ENCODE measurements around the gene OR51G1.

Gene OR51G1

GRCh38 chr11:4881860-4882500 is 42.2 kb downstream of the OR51G1 start, which contains the start of gene OR51T1:
Gene OR51T1 (plus strand): TSS chr11:4881900. CDS start chr11:4881900, 0 bp downstream.
- no peaks in the 10 kb centered on the region for H3K36me3 ChIP-seq (ENCODE audit: low read depth)
- H3K4me1 ChIP-seq (ENCODE audit: insufficient read depth, poor library complexity, severe bottlenecking): no peaks in the 10 kb centered on the region
- H3K27me3 ChIP-seq (ENCODE audit: insufficient read depth, poor library complexity, severe bottlenecking): no peaks in the 10 kb centered on the region
- no peak for DNase-seq (ENCODE audit: low spot score)
- no peak within 1 kb of the TSS for H3K4me3 ChIP-seq (ENCODE audit: severe bottlenecking)
- no peak for TF ChIP-seq CTCF (IDR thresholded peaks at IDR 0.05; ENCODE audit: poor library complexity, severe bottlenecking)
- ATAC-seq (ENCODE audit: low read depth): no peak
- peaks cover 2% of the 10 kb centered on the region for H3K9me3 ChIP-seq (ENCODE audit: severe bottlenecking)
- no peak within 1 kb of the TSS for H3K27ac ChIP-seq (ENCODE audit: poor library complexity, severe bottlenecking)

GRCh38 chr11:4881188-4881587 is 43.0 kb downstream of the OR51G1 start:
- no peak for ATAC-seq (ENCODE audit: low read depth)
- Histone ChIP-seq H3K9me3 (ENCODE audit: severe bottlenecking) (peaks cover 2% of the 10 kb centered on the region), H3K36me3 (ENCODE audit: low read depth) (no peaks in the 10 kb centered on the region), H3K27me3 (ENCODE audit: insufficient read depth, poor library complexity, severe bottlenecking) (no peaks in the 10 kb centered on the region), H3K4me1 (ENCODE audit: insufficient read depth, poor library complexity, severe bottlenecking) (no peaks in the 10 kb centered on the region), H3K4me3 (ENCODE audit: severe bottlenecking) (no peak overlapping the region), H3K27ac (ENCODE audit: poor library complexity, severe bottlenecking) (no peak overlapping the region)
- TF ChIP-seq CTCF (IDR thresholded peaks at IDR 0.05; ENCODE audit: poor library complexity, severe bottlenecking): no peak
- DNase-seq (ENCODE audit: low spot score): no peak

Measured in RWPE2 (cell line).